ENCODE results near the gene PASD1.

- TF ChIP-seq CTCF (IDR thresholded peaks at IDR 0.05) (no peak), POLR2AphosphoS5 (IDR thresholded peaks at IDR 0.05; ENCODE audit: low read depth, low read length) (no peak), FOXM1 (IDR thresholded peaks at IDR 0.05; ENCODE audit: low read depth) (no peak), EP300 (IDR thresholded peaks at IDR 0.05; ENCODE audit: borderline replicate concordance in 1 of 2, low read depth in 1 of 2, low read length in 1 of 2) (no peak), EZH2phosphoT487 (IDR thresholded peaks at IDR 0.05; ENCODE audit: borderline replicate concordance, low read depth) (no peak), SMC3 (IDR thresholded peaks at IDR 0.05; ENCODE audit: low read depth, low read length) (no peak), RCOR1 (IDR thresholded peaks at IDR 0.05; ENCODE audit: low read length) (no peak)
Observed at GRCh38 chrX:151516538-151517187, 46.8 kb upstream of the PASD1 start.

All from SK-N-SH (cell line).